SH-SY5Y (cell line): ENCODE results near the gene IKZF2.

Experiments used
- GATA2 ChIP-seq: IDR thresholded peaks from 2 replicates; pipeline ENCODE4 v1.6.1; 2011; ENCODE audit warnings: mild to moderate bottlenecking, low read depth, low read length
- GATA3 ChIP-seq: IDR thresholded peaks from 2 replicates; pipeline ENCODE4 v1.6.1; 2011; ENCODE audit warnings: low read depth, mild to moderate bottlenecking, low read length, moderate library complexity

- TF ChIP-seq GATA3 (no peak), GATA2 (no peak)
Observed at GRCh38 chr2:213108308-213108707, 43.1 kb downstream of the IKZF2 start.
